NCI-H1694 (cell line): Measurements from ENCODE around the gene PRKCA.
"Not testable (repeated sequence)": the region's sequence is repeated elsewhere in the genome, so short reads cannot be mapped to it uniquely, and the experiment has no call there.

Experiments used
- DNase-seq: peaks from one replicate; lab custom pipeline; 2025; lab: John Stamatoyannopoulos, UW

PRKCA gene

DNA sequence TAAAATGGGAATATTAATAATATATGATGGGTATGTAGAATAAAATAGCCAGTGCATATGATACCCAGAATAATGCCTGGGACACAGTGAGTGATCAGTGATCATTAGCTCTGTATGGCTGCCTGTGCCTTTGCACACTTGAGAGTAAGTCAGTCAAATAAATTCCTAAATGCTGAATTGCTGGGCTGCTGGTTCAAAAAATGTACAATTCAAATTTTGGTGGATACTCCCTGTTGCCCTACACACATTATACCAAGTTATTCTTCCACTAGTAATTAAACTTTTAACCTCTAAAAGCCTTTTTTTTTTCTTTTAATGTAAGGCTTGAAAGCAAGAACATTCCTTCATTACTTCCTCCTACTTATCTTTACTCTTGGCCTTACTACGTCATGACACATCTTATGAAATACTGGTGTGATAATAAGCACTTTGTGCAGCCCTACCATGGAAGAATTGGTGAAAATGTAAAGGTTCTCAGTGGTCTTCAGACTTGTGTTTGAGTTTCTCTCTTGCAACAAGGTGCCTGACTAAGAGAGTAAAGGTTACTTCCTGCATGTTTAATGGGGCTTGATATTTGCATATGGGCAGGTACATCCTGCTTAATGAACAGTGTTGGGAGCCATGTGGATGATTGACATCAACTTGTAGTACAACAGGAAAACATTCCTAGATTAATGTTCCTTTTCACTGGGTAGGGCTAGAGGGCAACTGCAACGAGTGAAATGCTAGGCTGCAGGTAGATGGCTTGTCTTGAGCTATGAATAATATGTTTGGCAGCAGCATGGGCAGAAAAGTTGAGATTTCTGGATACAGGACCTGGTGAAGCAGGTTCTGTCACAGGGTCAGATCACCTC, 84.3 kb downstream of the PRKCA start:
- no peak for DNase-seq

- DNase-seq: no peak
Observed at GRCh38 chr17:66387392-66387981, 85.1 kb downstream of the PRKCA start.

DNA sequence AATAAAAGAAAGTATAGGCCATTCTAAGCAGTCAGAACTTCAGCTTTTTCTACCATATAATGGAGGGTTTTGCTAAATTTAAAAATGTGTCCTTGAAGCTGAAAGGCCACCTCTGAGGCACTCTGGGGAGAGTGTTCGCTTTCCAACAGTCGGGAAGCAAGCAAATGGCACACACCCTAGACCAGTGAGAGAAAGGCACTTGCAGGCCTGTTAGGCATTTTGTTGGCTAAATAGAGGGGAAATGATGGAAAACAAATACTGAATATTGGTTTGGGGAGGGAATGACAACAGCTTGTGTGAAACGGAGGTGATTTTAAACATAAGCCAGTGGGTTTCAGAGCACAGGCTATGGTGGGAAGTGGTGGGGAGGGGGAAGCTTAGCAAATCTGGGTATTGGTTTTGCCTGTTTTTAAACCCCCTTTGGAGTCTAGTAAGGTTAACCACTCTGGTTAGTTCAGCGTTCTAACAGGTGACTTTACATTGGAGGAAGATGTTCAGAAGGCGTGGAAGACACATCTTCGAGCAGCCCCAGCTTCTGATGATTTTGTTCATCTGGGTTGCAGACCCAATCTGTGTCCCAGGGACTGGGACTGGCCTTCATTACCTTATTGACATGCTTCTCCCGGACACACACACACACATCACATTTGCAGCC, 90.5 kb downstream of the PRKCA start:
- no peak for DNase-seq

DNA sequence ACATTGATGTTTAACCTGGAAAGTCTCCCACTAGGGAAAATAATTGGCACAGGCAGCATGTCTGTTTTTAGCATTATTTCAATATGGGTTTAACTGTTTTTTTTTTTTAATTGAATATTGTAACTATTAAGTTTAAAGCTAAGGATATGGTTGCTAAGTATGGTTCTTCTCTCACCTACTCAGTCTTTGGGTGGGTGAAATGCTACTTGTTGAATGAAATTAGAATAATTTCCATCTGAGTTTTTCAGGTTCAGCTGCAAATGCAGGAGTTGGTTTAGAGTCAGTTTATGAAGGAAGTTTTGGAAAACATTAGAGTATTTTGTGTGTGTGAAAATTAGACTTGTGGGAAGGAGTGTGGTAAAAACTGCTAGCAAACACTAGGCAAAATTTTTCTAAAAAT, 93.5 kb downstream of the PRKCA start:
- no peak for DNase-seq

GRCh38 chr17:66397486-66397885, 95.1 kb downstream of the PRKCA start:
- no peak for DNase-seq

- DNase-seq: no peak
Observed at GRCh38 chr17:66398059-66398458, 95.6 kb downstream of the PRKCA start.

- no peak for DNase-seq
Observed at GRCh38 chr17:66398617-66399016, 96.2 kb downstream of the PRKCA start.

- no peak for DNase-seq
Observed at GRCh38 chr17:66399441-66399840, 97.0 kb downstream of the PRKCA start.

DNA sequence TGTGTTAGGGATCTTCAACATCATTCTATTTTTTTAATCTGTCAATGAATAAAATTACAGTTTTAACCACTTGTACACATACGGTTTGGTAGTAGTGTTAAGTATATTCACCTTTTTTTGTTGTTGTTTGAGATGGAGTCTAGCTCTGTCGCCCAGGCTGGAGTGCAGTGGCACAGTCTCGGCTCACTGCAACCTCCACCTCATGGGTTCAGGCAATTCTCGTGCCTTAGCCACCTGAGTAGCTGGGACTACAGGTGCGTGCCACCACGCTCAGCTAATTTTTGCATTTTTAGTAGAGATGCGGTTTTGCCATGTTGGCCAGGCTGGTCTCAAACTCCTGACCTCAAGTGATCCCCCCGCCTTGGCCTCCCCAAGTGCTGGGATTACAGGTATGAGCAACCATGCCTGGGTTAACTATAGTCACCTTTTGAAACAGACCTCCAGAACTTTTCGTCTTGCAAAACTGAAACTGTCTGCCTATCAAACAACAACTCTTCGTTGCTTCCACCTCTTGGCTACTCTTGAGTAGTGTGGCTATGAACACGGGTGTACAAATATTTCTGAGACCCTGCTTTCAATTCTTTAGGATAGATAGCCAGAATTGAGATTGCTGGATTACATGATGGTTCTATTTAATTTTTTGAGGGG, 97.8 kb downstream of the PRKCA start:
- DNase-seq: not testable (repeated sequence)

GRCh38 chr17:66400698-66401097, 98.3 kb downstream of the PRKCA start:
- no peak for DNase-seq

DNA sequence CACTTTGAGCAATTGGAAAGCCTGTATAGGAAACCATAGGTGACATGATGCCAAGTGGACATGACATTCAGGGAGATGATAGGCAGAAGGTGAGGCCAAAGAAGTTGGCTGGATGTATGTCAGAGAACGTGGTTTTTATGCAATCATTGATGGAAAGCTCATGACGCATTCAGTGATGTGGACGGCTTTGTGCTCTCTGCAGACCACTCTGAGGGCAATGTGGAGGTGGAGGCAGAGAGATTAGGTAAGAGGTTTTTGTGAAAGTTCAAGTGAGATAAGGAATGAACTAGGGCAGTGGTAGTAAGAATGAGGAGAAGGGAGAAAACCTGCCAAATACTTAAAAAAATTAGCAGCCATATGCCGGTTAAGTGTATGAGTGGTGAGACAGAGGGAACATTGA, 99.0 kb downstream of the PRKCA start:
- DNase-seq: no peak

DNA sequence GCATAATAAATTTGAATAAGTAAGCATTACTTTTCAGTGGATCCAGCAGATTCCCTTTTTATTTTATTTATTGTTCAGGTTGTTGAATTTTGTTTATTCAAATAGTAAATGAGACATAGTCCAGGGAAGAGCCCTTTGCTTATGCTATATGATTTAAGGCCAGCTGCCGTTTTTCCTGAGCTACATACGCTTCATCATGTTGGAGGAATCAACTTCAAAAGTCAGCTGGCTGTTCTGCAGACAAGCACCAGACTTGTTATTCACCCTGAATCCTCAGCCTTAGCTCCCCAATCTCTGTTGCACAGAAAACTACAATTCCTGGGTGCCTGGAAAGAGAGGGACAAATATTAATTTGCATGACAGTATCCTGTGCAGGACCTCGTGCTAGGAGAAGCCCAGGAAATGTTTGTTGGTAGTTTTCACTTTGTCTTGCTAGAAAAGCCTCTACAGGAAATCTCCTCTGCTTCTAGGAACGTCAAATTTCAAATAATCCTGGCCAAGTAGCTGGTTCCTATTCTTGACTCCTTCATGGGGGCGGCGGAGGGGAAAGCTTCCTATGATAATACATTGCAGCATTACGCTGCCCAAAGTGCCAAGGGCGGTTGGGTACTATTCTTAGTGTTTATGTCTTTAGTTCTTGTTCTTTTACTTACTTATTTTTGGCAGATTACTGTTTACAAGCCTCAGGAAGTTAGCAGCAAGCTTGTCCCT, 101.6 kb downstream of the PRKCA start:
- DNase-seq: no peak

GRCh38 chr17:66405836-66406677, 103.6 kb downstream of the PRKCA start:
- DNase-seq: no peak

DNA sequence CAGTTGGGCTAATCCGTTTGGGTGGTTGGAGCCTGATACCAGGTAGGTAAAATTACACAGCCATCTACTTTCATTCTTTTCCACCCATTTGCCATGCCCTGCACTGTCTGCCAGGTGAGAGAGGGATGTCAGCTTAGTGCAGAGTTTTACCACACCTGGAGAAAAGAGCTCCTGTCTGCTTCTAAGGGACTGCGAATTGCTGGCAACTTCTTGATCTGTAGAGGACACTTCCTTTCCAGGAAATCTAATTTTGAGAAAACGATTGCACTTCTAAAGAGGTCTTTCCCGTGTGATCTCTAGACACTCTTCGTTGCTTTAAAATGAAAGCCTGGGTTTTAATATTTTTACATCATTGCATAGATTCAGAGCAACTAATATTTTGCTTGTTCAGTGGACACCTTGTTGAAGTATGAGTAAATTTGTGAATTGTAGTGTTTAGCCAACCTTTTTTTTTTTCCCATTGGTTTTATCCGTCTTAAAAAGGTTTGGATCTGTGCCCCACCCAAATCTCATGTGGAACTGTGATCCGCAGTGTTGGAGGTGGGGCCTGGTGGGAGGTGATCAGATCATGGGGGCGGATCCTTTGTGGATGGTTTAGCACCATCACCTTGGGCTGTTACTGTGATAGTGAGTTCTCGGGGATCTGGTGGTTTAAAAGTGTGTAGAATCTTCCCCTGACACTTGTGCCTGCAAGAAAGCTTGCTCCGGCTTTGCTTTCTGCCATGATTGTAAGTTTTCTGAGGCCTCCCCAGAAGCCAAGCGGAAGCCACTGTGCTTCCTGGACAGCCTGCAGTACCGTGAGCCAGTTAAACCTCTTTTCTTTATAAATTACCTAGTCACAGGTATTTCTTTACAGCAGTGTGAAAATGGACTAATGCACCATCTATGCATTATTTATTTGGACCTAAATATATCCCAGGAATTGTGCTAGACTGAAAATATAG, 104.6 kb downstream of the PRKCA start:
- DNase-seq: no peak

DNA sequence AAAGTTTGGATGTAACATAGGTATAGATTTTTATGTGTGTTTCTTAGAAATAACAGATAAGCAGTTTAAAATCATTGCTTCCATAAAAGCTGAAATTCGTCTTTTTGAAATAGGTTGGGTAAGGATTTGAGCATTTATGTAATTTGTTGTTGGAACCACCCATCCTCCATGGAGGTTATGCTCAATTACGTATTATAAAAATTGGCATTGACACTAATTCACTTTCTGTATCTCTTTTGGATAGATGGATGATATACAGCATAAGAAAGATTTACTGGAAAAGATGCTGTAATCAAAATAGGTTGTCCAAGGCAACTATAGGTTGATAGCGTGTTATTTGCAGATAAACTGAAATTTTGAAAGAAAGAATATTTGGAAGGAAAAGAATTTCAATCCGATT, 105.5 kb downstream of the PRKCA start:
- DNase-seq: no peak

GRCh38 chr17:66411520-66411919, 109.1 kb downstream of the PRKCA start:
- DNase-seq: no peak

DNA sequence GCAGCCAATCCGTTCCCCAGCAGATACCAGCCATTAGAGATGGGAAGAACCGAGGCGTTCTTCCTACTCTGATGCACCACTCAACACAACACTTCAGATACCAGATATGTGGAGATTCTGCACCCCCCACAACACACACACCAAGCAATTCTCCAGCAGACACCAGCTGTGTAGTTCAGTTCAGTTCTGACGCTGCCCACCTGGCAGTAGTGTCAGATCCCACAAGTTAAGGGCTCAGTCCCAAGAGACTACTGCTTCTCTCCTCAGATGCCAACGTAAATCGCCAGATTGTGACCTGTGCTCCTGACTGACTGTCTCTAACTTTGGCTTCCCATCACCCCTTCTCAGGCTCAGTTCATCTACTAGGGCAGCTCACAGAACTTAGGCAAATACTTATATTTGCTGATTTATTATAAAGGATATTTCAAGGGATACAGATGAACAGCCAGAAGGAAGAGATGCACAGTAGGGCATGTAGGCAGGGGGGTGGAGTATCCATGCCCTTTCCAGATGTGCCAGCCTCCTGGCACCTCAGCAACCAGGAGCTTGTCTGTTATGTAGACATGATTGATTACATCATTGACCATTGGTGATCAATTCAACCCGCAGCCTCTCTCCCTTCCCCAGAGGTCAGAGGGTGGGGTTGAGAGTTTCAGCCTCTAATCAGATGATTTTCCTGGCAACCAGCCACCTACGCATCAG, 110.6 kb downstream of the PRKCA start:
- DNase-seq: no peak

- DNase-seq: no peak
Observed at GRCh38 chr17:66413559-66414520, 111.4 kb downstream of the PRKCA start.
